Stimulated activated CD4-positive, alpha-beta T cell treated with anti-CD3 and anti-CD28 coated beads, TNF-alpha, amount 100 ng/mL, for 1 hour (primary cell): ENCODE data around the gene CFAP20DC.
"Not testable (repeated sequence)": the region's sequence is repeated elsewhere in the genome, so short reads cannot be mapped to it uniquely, and the experiment has no call there.

ENCODE experiments used
- DNase-seq, 3 donors: peaks; one replicate each; pipeline ENCODE4 v3.0.0-alpha.2; 2020; ENCODE audit warnings: low read depth in 3 of 3, low spot score in 1 of 3

The CFAP20DC gene

GRCh38 chr3:58965865-58966264 lies 84.0 kb downstream of the CFAP20DC start:
- DNase-seq, result no peak

GRCh38 chr3:58963928-58964503 lies 85.8 kb downstream of the CFAP20DC start:
- DNase-seq, result no peak

- no peak for DNase-seq
Measured at GRCh38 chr3:58962816-58963215, 87.0 kb downstream of the CFAP20DC start.

GRCh38 chr3:58962040-58962651 lies 87.7 kb downstream of the CFAP20DC start:
- no peak for DNase-seq

- DNase-seq, result no peak
Measured at GRCh38 chr3:58955308-58955707, 94.5 kb downstream of the CFAP20DC start.

GRCh38 chr3:58953288-58953687 lies 96.5 kb downstream of the CFAP20DC start:
- DNase-seq, result no peak

- no peak for DNase-seq
Measured at GRCh38 chr3:58952128-58952917, 97.5 kb downstream of the CFAP20DC start.

- no peak for DNase-seq
Measured at GRCh38 chr3:58948018-58948417, 101.8 kb downstream of the CFAP20DC start.

GRCh38 chr3:58946875-58947274 lies 103.0 kb downstream of the CFAP20DC start:
- no peak for DNase-seq

GRCh38 chr3:58938057-58938456 lies 111.8 kb downstream of the CFAP20DC start:
- no peak for DNase-seq

GRCh38 chr3:58924578-58924977 lies 125.2 kb downstream of the CFAP20DC start:
- no peak for DNase-seq

GRCh38 chr3:58900386-58900785 lies 149.4 kb downstream of the CFAP20DC start:
- DNase-seq, result no peak

- DNase-seq, result no peak
Measured at GRCh38 chr3:58899953-58900298, 149.9 kb downstream of the CFAP20DC start.

GRCh38 chr3:58899159-58899952 lies 150.5 kb downstream of the CFAP20DC start:
- DNase-seq, result peak in 1 of 3 donors; percentile 5

GRCh38 chr3:58898513-58898912 lies 151.3 kb downstream of the CFAP20DC start:
- no peak for DNase-seq

- DNase-seq, result no peak
Measured at GRCh38 chr3:58897646-58898045, 152.2 kb downstream of the CFAP20DC start.

- not testable (repeated sequence) for DNase-seq
Measured at GRCh38 chr3:58895678-58896077, 154.1 kb downstream of the CFAP20DC start.

- not testable (repeated sequence) for DNase-seq
Measured at GRCh38 chr3:58892526-58892925, 157.3 kb downstream of the CFAP20DC start.

GRCh38 chr3:58888087-58888486 lies 161.7 kb downstream of the CFAP20DC start:
- no peak for DNase-seq

- no peak for DNase-seq
Measured at GRCh38 chr3:58884453-58884852, 165.4 kb downstream of the CFAP20DC start.

- DNase-seq, result no peak
Measured at GRCh38 chr3:58880182-58880581, 169.6 kb downstream of the CFAP20DC start.

GRCh38 chr3:58874795-58875194 lies 175.0 kb downstream of the CFAP20DC start:
- no peak for DNase-seq
